K562 (cell line): Measurements from ENCODE around the gene ATAD3B.

Experiments
- EZH2 ChIP-seq: IDR thresholded peaks from 2 replicates; pipeline ENCODE4 v1.6.1; 2012; ENCODE audit warnings: low read depth, mild to moderate bottlenecking, inconsistent platforms, low read length, borderline replicate concordance
- MAFK ChIP-seq: IDR thresholded peaks from 2 replicates; pipeline ENCODE4 v1.6.1; 2011; ENCODE audit warnings: low read length, improper control_type of control experiment
- NRF1 ChIP-seq, 2 experiments: fragments of 450-650 bp; IDR thresholded peaks in 1 of 2; conservative IDR thresholded peaks in 1 of 2; 2 replicates each; pipeline ENCODE4 v1.6.1; 2014; ENCODE audit warnings: mild to moderate bottlenecking in 2 of 2
- TEAD4 ChIP-seq, 2 experiments: sonication (generic) in 1 of 2; formaldehyde crosslinking in 1 of 2; IDR thresholded peaks; 2 replicates each; pipeline versions ENCODE4 v1.6.1 to v1.8.0; 2012 to 2022; ENCODE audit warnings: borderline replicate concordance in 1 of 2, inconsistent platforms in 1 of 2, low read length in 1 of 2, mild to moderate bottlenecking in 1 of 2, missing genetic modification reagents in 1 of 2

- TF ChIP-seq MAFK (no peak), NRF1 (conservative IDR thresholded peaks at IDR 0.05 in 1 of 2, IDR thresholded peaks at IDR 0.05 in 1 of 2) (no peak), TEAD4 (IDR thresholded peaks at IDR 0.05; ENCODE audit: low read length) (no peak), TEAD4 (CRISPR knock-in tag; IDR thresholded peaks at IDR 0.05; ENCODE audit: borderline replicate concordance) (no peak), EZH2 (no peak)
Observed at GRCh38 chr1:1423245-1423597, 48.3 kb upstream of the ATAD3B start.
